ENCODE results near the gene PDE11A. TPM values are rescaled to one million over a fixed set of nuclear protein-coding genes. Genes with fewer than 3 reads are reported as not detected.

The PDE11A gene
- total RNA-seq, 1 donor from 2014 or later, result 2.2 TPM

DNA sequence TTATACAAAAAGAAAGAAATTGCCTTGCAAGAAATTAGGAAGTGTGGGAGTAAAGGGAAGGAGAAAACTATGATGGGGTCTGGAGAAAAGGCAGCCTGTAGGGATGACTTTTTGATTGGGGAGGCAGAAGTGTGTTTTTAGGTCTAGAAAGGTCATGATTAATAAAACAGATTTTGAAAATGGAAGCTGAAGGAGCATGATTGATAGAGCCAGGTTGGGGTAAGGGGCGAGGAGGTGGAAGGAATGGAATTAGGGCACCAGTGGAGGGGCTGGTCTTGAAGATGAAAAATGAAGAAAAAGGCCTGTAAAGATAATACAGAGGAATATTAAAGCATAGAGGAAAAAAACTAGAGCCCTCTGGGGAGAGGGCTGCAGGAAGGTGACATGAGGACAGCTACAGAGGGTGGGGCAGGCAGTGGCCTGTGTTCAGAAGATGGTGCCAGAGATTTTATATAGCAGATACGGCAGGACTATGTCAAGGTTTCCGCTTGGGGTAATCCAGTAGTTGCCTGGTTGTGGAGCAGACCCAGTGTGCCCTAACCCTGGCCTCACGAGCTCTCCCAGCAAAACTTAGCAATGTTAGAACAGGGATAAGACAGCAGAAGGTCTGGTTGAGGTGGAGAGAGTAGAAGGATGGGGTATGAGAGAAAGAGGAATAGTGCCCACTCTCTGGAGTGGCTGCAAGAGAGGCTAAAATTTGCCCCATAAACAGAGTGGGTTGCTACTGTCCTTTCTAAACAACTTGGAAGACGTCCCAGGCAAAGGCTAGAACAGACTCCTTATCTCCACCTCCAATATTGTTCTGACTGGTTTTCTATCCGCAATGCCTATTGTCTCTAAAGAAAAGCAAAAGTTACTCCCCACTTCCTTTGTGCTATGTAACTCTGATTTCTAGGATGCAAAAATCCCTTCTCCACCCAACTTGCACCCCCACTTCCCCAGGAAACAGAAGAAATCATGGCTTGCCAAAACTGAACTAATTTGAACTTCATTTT, 392.7 kb downstream of the PDE11A start:
- ATAC-seq (ENCODE audit: poor library complexity) (peak; percentile 58), DNase-seq (no peak)
- intact Hi-C loops (cut with DNase I), result no loop called here

- ATAC-seq (ENCODE audit: poor library complexity), result no peak
- no peak for DNase-seq
- intact Hi-C loops (cut with DNase I), result no loop called here
Measured at GRCh38 chr2:177678939-177679338, 393.6 kb downstream of the PDE11A start.

- intact Hi-C loops (cut with DNase I), result no loop called here
- DNase-seq (no peak), ATAC-seq (ENCODE audit: poor library complexity) (no peak)
Measured at GRCh38 chr2:177676636-177677035, 395.9 kb downstream of the PDE11A start.

DNA sequence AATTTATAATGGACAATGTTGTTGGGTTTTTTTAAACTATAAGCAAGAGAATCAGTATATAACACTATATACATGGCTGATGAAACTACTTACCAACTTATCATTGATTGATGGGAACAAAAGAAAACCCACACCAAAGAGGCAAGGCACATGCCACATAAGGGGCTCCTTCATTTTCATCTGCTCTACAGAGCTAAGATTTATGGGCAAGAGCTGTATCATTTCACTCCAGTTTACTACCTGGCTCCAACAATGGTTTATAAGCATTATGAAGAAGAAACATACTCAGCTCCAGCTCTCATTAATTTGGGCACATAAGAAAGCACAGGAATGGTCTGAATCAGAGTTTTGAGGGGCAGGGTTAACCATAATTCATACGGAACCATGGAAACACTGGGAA, 396.8 kb downstream of the PDE11A start:
- intact Hi-C loops (cut with DNase I), result no loop called here
- ATAC-seq (ENCODE audit: poor library complexity) (no peak), DNase-seq (no peak)

DNA sequence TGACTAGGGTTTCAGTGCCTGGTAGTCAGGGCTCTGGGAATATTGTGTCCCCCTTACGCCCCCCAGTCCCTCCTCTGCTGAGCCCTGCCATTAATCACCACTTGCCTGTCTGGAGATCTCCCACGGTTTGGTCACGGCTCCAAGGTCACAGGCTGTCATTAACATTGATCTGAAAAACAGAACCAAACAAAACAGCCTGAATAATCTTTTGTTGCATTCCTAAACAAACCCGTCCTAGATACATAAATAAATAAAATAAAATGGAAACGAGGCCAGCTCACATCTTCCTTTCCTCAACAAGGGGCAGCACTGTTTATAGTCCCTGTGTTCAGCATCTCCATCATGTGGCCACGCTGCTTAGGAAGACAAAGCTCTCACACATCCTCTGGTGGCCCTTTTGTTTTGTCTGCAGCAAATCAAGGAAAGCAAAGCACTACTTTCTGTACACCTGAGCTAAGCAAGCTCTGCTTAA, 397.2 kb downstream of the PDE11A start:
- DNase-seq, result no peak
- no peak for ATAC-seq (ENCODE audit: poor library complexity)
- intact Hi-C loops (cut with DNase I), result no loop called here

- ATAC-seq (ENCODE audit: poor library complexity) (no peak), DNase-seq (no peak)
- intact Hi-C loops (cut with DNase I), result no loop called here
Measured at GRCh38 chr2:177673602-177674595, 398.7 kb downstream of the PDE11A start.

DNA sequence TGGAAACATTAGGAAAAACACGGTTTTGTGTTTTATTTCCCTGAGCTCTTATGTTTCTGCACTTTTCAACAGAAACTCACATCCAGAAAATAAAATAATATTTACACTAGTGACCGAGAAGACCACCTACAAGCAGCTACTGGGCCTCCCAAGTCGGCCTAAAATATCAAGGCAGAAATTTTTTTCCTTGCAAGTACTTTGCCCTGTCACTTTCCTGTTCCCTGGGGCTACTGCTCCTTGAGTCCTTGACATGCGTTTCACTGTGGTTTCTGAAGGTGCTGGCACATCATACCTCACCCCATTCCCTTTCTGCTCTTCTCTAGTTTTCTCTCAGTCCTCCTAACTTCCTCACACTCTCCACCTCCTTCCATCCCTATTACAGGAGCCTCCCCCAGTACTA, 400.9 kb downstream of the PDE11A start:
- DNase-seq (no peak), ATAC-seq (ENCODE audit: poor library complexity) (no peak)
- intact Hi-C loops (cut with DNase I), result no loop called here

DNA sequence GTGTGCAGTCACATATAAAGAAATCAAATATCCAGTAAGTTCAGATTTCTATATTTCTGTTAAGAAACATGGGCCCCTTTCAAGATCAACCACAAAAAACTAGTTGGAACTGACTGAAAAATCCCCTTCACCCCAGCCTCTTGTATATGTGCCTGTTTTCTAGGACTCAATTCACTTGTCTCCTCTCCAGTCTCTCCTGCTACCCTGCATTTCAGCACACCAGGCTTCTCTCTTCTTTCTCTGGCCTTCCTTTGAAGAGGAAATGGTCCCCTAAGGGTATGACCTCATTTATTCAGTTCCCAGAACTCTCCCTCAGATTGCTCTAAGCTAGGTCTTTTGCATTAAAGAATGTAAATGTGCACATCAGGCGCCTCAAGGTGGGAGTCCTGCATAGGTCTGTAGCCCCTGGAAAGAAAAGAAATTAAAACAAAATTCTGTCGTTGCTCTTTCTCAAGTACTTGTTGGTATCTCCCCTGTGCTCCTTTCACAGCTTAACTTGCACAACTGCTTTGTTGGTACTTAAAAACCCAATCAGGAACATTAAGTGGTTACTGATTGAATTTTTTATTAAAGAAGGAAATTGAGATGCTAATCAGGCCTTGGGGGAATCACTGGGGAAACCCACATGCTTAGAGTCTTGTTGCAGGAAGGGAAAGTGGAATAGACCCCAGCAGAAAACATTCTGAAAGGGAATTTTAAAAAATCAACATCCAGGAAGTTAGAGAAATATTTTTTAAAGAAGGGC, 401.6 kb downstream of the PDE11A start:
- DNase-seq, result no peak
- intact Hi-C loops (cut with DNase I), result no loop called here
- no peak for ATAC-seq (ENCODE audit: poor library complexity)

GRCh38 chr2:177669625-177670330, 402.8 kb downstream of the PDE11A start:
- ATAC-seq (ENCODE audit: poor library complexity) (no peak), DNase-seq (no peak)
- intact Hi-C loops (cut with DNase I), result no loop called here

GRCh38 chr2:177669201-177669600, 403.4 kb downstream of the PDE11A start:
- DNase-seq (no peak), ATAC-seq (ENCODE audit: poor library complexity) (no peak)
- intact Hi-C loops (cut with DNase I), result no loop called here

DNA sequence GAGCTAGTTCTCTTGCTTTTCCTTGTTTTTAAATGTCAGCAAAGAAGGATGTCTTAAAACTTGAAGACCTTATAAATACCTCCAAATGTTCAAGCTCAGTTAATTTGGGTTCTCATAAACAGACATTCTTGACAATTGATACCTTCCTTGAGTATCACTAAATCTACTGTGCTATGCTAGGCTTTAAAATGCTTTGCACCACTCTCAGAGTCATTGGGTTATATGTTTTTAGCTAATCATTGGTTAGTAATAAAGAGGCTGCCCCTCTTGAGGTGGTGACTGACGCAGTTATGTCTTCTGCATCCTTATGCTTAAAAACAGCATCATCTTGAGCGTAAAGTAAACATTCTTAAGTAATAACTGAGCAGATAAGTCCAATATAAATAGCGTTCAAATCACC, 404.0 kb downstream of the PDE11A start:
- DNase-seq, result no peak
- ATAC-seq (ENCODE audit: poor library complexity), result no peak
- intact Hi-C loops (cut with DNase I), result no loop called here

GRCh38 chr2:177667626-177668025, 405.0 kb downstream of the PDE11A start:
- intact Hi-C loops (cut with DNase I), result no loop called here
- no peak for ATAC-seq (ENCODE audit: poor library complexity)

DNA sequence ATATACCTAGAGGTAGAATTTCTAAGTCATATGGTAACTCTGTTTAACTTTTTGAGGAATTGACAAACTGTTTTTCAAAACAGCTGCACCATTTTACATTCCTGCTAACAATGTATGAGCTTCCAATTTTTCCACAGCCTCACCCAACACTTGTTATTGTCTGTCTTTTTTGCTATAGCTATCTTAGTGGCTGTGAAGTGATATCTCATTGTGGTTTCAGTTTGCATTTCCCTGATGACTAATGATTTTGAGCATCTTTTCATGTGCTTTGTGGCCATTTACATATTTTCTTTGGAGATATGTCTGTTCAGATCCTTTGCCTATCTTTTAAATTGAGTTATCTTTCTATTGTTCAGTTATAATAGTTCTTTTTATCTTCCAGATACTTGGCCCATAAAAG, 406.2 kb downstream of the PDE11A start:
- no peak for ATAC-seq (ENCODE audit: poor library complexity)
- no peak for DNase-seq
- intact Hi-C loops (cut with DNase I), result no loop called here

More at GRCh38 chr2:177667626-177668025, 405.0 kb downstream of the PDE11A start:
- DNase-seq, result no peak

DNA sequence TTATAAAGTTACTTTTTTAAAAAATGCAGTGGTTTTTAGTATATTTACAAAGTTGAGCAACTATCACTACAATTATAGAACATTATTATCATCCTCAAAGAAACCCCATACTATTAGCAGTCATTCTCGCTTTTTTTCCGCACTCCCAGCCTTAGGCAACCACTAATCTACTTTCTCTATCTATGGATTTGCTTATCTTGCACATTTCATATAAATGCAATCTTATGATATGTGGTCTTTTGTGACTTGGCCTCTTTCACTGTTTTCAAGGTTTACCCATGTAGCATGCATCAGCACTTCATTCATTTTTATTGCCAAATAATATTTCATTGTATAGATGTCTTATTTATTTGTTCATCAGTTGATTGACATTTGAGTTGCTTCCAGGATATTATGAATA, 406.6 kb downstream of the PDE11A start:
- intact Hi-C loops (cut with DNase I), result no loop called here
- ATAC-seq (ENCODE audit: poor library complexity) (no peak), DNase-seq (no peak)

DNA sequence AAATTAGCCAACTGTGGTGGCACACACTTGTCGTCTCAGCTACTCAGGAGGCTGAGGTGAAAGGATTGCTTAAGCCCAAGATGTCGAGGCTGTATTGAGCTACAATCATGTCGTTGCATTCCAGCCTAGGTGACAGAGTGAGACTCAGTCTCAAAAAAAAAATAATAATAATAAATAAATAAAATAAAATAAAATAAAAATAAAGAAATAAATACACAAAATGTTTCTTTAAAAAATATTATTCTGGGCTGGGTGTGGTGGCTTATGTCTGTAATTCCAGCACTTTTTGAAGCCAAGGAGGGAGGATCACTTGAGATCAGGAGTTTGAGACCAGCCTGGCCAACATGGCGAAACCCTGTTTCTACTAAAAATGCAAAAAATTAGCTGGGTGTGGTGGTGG, 407.2 kb downstream of the PDE11A start:
- DNase-seq, result no peak
- no peak for ATAC-seq (ENCODE audit: poor library complexity)
- intact Hi-C loops (cut with DNase I), result no loop called here

DNA sequence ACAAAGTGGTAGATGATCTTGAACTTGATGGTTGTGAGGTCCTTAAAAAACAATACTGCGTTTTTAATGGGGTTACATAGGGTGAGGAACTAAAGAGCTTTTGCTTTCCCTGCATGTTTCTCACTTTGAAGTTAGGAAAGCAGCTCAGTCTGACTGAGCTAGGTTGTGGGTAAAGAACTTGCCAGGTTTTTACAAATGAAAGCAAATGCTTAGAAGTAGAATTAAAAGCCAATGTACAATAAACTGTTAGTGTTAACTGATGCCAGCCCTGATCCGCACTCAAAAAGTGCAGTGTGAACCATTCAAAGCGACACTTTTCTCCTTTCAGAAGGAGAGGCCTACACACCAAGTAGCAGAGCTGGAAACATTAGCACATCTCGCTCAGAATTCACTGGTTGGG, 409.7 kb downstream of the PDE11A start:
- no peak for ATAC-seq (ENCODE audit: poor library complexity)
- intact Hi-C loops (cut with DNase I), result no loop called here
- DNase-seq, result no peak

GRCh38 chr2:177660742-177661141, 411.8 kb downstream of the PDE11A start:
- DNase-seq, result no peak
- ATAC-seq (ENCODE audit: poor library complexity), result no peak
- intact Hi-C loops (cut with DNase I), result no loop called here

GRCh38 chr2:177658309-177658708, 414.3 kb downstream of the PDE11A start:
- no peak for DNase-seq
- intact Hi-C loops (cut with DNase I), result no loop called here
- ATAC-seq (ENCODE audit: poor library complexity), result no peak
